ENCODE measurements around the gene NAMPT. TPM values are rescaled to one million over a fixed set of nuclear protein-coding genes. Genes with fewer than 3 reads are reported as not detected.

Gene NAMPT
- total RNA-seq, 1 donor from 2014 or later: 286 TPM

- ATAC-seq (no peak), DNase-seq (ENCODE audit: low spot score) (no peak)
- intact Hi-C loops (cut with DNase I): no loop called here
These were observed 5.2 kb downstream of the NAMPT start for GRCh38 chr7:106279425-106280197.

- intact Hi-C loops (cut with DNase I): no loop called here
- DNase-seq (ENCODE audit: low spot score) (no peak), ATAC-seq (no peak)
These were observed 6.1 kb downstream of the NAMPT start for GRCh38 chr7:106278695-106279094.

GRCh38 chr7:106277976-106278375 lies 6.8 kb downstream of the NAMPT start:
- ATAC-seq (no peak), DNase-seq (ENCODE audit: low spot score) (no peak)
- intact Hi-C loops (cut with DNase I): no loop called here

GRCh38 chr7:106276513-106276912 lies 8.3 kb downstream of the NAMPT start:
- intact Hi-C loops (cut with DNase I): no loop called here
- DNase-seq (ENCODE audit: low spot score) (no peak), ATAC-seq (no peak)

- DNase-seq (ENCODE audit: low spot score) (no peak), ATAC-seq (no peak)
- intact Hi-C loops (cut with DNase I): no loop called here
These were observed 11.6 kb downstream of the NAMPT start for GRCh38 chr7:106273009-106273668.

GRCh38 chr7:106270122-106270977 lies 14.4 kb downstream of the NAMPT start:
- DNase-seq (ENCODE audit: low spot score) (no peak), ATAC-seq (no peak)
- intact Hi-C loops (cut with DNase I): no loop called here

GRCh38 chr7:106269254-106269961 lies 15.4 kb downstream of the NAMPT start:
- intact Hi-C loops (cut with DNase I): no loop called here
- no peak for DNase-seq (ENCODE audit: low spot score)
- no peak for ATAC-seq

- DNase-seq (ENCODE audit: low spot score) (no peak), ATAC-seq (no peak)
- intact Hi-C loops (cut with DNase I): no loop called here
These were observed 19.6 kb downstream of the NAMPT start for GRCh38 chr7:106265133-106265532.

GRCh38 chr7:106262221-106262881 lies 22.4 kb downstream of the NAMPT start:
- no peak for DNase-seq (ENCODE audit: low spot score)
- no peak for ATAC-seq
- intact Hi-C loops (cut with DNase I): no loop called here

- ATAC-seq: no peak
- intact Hi-C loops (cut with DNase I): no loop called here
- DNase-seq (ENCODE audit: low spot score): no peak
These were observed 24.6 kb downstream of the NAMPT start for GRCh38 chr7:106260136-106260561.

- no peak for DNase-seq (ENCODE audit: low spot score)
- ATAC-seq: no peak
- intact Hi-C loops (cut with DNase I): no loop called here
These were observed 26.0 kb downstream of the NAMPT start for GRCh38 chr7:106258789-106259188.

GRCh38 chr7:106257752-106258151 lies 27.0 kb downstream of the NAMPT start:
- intact Hi-C loops (cut with DNase I): no loop called here
- DNase-seq (ENCODE audit: low spot score) (no peak), ATAC-seq (peak; percentile 8)

- ATAC-seq (no peak), DNase-seq (ENCODE audit: low spot score) (no peak)
- intact Hi-C loops (cut with DNase I): no loop called here
These were observed 28.6 kb downstream of the NAMPT start for GRCh38 chr7:106256144-106256543.

- ATAC-seq: no peak
- DNase-seq (ENCODE audit: low spot score): no peak
- intact Hi-C loops (cut with DNase I): no loop called here
These were observed 29.5 kb downstream of the NAMPT start for GRCh38 chr7:106255246-106255645.

GRCh38 chr7:106254525-106255116 lies 30.2 kb downstream of the NAMPT start:
- DNase-seq (ENCODE audit: low spot score) (no peak), ATAC-seq (no peak)
- intact Hi-C loops (cut with DNase I): no loop called here

- ATAC-seq: no peak
- intact Hi-C loops (cut with DNase I): no loop called here
- DNase-seq (ENCODE audit: low spot score): no peak
These were observed 32.2 kb downstream of the NAMPT start for GRCh38 chr7:106252568-106252967.

- no peak for ATAC-seq
- intact Hi-C loops (cut with DNase I): no loop called here
- DNase-seq (ENCODE audit: low spot score): no peak
These were observed 35.3 kb downstream of the NAMPT start for GRCh38 chr7:106249488-106249887.

GRCh38 chr7:106248600-106248999 lies 36.2 kb downstream of the NAMPT start:
- ATAC-seq (no peak), DNase-seq (ENCODE audit: low spot score) (no peak)
- intact Hi-C loops (cut with DNase I): no loop called here
